Left cardiac atrium (tissue), 4 donors: ENCODE data around the gene SMYD1. TPM values are rescaled to one million over a fixed set of nuclear protein-coding genes. Genes with fewer than 3 reads are reported as not detected.

Experiments
- ATAC-seq, 2 donors: fragments of 200-7000 bp; cut with Tn5 transposase; one replicate each; pipeline ENCODE4 v1.9.1; 2020; ENCODE audit warnings: mild to moderate bottlenecking in 2 of 2, moderate library complexity in 2 of 2
- DNase-seq: peaks from one replicate; pipeline ENCODE4 v3.0.0-alpha.2; 2020
- intact Hi-C, 2 donors: fragments of 100-400 bp; cut with DNase I; formaldehyde crosslinking; loops; one replicate each; pipeline versions ENCODE4 v1.14.1 to v1.15.1; 2022 to 2023
- total RNA-seq, 2 donors: library from RNA; stranded (reverse); fragmentation: NEBNext Ultra II Directional; extraction: Animal tissue kit (Norgen Biotek cat#: 25700); gene quantifications; one replicate each; pipeline ENCODE4 v1.2.1, GENCODE V29; 2021
- donor health status: DM: no; HTN: yes; CAD: no.
- donor health status: DM: no; HTN: yes; CAD: no; lungs with severe emphysema.
- donor health status: DM: yes; HTN: yes; CAD: no.
- donor health status: Dilated cardiomyopathy.

The SMYD1 gene
- total RNA-seq, 2 donors from 2014 or later = 116 to 138 TPM

DNA sequence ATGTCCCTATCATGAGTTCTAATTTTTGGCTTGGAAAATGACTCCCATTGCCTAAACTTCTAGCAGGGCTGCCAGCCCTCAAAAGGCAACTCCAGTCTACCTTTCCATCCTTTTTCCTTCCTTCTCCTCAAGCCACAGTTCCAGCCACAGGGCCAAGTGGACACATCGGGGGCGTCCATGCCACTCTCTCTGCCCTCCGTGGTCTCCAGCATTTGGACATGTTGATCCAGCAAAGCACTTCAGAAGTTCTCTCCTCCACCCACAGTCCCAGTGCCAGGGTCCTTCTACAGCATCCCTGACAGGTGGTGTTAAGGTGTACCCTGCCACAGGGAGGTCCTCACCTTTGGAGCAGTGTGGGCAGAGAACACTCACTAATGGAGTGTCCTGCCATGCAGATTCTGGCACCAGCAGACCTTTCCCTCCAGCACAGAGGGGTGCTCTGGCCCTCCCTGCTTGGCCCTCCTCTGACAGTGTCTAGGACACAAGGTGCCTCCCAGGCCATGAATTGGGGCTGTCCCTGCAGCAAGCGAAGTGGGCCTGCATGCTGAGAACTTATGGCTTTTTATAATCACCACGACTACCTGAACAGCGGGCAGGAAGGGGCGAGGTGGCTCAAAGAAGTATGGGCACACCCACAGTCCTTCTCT, 61.8 kb downstream of the SMYD1 start:
- no peak for ATAC-seq
- no peak for DNase-seq
- intact Hi-C loops = no loop called here

DNA sequence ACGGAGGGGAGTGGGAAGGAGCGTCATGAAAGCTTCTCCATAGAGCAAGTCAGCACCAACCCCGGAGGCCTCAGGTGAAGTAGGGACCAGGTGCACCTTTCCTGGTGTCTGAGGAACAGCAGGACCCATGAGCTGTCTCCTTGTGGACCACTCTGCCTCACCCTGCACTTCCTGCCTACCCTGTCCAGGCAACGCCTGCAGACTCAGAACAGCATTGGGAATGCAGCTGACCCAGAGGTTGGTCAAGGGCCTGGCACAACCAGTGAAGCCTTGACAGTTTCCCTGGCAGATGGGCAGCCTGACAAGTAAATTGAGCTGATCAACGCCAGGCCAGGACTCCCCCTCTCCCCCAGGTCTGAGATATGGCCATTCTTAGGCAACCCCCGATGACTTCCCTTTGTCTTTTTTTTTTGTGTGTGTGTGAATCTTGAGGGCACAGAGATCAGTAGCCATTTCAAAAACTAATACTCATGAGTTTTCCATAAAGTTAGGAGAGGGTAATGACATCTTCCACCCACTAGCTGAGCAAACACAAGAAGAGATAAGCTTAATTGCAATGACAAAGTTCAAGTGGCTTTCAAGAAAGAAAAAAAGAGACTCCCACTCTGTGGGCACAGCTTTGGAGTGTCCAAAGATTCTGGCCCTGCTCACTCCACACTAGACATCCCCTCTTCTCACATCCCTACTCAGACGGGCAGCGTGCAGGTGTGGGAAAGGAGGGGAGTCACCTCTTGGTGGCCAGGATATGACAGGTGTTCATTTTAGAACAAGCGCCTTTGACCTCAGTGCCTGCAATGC, 63.8 kb downstream of the SMYD1 start:
- intact Hi-C loops = no loop called here
- DNase-seq (no peak), ATAC-seq (peak in 1 of 2 donors; percentile 34)

DNA sequence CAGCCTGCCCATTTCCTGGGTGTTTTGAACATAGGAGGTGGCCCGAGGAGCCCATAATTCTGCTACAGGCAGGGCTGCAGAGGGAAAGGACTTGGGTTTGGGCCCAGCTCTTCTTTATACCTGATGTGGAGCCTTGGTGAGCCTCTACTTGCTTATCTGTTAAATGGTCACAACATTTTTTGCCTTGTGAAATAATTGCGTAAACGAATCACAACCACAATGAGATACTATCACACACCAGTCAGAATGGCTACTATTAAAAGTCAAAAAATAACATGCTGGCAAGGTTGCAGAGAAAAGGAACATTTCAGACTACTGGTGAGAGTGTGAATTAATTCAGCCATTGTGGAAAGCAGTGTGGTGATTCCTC, 64.4 kb downstream of the SMYD1 start:
- intact Hi-C loops = no loop called here
- no peak for ATAC-seq
- DNase-seq = no peak

DNA sequence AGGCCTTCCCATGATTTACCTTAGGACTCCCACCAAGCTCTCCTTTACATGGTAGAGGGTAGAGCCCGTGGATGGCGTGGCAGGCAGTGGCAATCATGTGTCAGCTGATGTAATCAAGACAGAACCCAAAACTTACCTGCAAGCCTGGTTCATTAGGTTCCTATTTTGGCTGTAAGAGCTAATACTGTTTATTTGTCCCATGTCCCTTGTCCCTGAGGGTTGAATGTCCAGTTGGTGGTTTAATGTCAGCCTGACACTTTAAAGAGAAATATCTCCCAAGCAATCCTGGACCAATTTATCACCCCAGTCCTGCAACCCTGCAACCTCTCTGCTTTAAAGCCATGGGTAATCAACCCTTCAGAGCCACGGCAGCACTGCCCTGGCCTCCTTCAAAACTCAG, 66.2 kb downstream of the SMYD1 start:
- no peak for ATAC-seq
- intact Hi-C loops = no loop called here
- no peak for DNase-seq

DNA sequence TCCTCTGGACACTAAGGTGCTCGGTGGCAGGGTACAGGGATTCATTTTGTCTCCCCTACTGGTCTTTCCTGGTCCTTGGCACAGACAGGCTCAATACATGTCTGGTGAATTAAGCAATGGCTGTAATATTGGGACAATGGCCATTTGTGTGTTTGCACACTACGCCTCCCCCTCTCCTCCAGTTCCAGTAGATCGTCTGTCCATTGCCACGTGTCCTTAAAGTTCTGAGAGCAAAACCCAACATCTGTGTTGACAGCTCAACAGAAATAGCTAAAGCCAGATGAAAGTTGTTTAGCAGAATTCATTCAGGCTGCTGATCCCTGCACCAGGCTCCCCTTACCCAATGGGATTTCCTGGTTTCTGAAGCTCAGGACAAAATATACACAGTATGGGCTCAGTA, 69.2 kb downstream of the SMYD1 start:
- no peak for DNase-seq
- ATAC-seq = no peak
- intact Hi-C loops = no loop called here

DNA sequence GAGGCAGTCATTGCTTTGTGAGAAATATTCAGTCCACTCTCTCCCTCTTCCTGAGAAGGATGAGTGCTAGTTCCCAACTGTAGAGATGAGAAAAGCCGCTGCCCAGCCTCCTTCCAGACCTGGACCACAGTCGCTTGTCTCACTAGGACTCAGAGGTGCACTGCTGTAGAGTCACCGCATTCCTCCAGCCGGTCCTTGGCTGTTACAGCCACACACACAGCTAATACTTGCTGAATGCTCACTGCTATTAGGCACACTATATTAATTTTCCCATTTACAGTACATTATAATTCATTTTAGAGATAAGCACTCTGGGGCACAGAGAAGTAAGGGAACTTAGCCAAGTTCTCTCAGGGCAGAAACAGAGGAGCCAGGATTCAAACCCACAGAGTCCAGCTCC, 70.2 kb downstream of the SMYD1 start:
- ATAC-seq (no peak), DNase-seq (no peak)
- intact Hi-C loops = no loop called here

DNA sequence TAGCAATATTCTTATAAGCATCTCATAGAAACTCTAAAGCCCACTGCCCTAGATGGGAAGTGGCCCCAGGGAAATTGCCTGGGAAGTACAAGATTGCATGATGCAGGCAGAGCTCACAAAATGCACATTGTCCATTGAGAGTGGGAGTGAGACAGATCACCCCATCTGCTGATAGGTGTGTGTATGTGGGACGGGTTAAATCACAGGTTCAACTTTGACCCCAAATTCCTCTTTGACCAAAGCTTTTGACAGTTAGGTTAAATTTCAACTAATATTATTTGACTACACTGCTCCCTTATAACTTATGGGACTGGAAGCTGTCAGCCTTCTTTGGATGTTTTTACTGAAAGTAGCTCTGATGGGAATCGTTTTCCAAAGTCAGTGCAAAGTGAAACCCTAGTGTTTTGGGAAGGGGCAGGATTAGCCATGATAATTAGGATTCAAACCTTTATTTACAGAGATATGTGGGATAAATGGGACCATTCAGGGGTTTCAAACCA, 71.6 kb downstream of the SMYD1 start:
- intact Hi-C loops = no loop called here
- no peak for ATAC-seq

DNA sequence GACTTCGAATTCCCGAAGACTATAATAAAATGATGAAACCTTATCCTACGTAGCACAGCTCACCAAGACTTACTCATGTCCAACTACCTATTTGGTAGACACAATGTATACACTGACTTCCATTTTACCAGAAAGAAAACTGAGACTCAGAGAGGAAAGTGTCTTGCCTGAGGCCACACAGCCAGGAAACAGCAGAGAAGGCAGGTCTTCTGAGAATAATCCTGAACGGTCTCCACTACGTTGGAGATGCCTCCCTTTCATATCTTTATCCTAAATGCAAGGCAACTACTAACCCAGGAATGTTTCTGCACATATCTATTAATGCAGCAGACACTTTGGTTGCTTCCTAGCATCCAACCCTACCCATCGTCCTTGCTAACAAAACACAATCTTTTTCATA, 72.2 kb downstream of the SMYD1 start:
- no peak for ATAC-seq
- intact Hi-C loops = no loop called here
- no peak for DNase-seq

More for the DNA sequence above, 71.6 kb downstream of the SMYD1 start:
- no peak for DNase-seq

DNA sequence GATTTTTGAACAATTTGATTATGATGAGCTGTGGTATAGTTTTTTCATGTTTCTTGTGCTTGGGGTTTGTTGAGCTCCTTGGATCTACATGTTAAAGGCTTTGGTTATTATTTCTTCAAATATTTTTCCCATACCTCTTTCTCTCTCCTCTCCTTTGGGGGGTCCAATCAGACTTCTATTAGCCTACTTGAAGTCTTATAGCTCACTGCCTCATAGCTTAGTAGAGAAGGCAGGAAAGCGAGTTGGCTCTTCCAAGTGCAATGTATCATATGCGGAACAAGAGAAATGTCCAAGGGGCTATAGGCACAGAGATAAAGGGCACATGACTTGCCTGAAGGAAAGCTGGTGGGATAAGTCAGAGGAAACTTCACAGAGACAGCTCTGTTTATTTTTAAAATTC, 74.3 kb downstream of the SMYD1 start:
- intact Hi-C loops = no loop called here
- DNase-seq (no peak), ATAC-seq (no peak)

DNA sequence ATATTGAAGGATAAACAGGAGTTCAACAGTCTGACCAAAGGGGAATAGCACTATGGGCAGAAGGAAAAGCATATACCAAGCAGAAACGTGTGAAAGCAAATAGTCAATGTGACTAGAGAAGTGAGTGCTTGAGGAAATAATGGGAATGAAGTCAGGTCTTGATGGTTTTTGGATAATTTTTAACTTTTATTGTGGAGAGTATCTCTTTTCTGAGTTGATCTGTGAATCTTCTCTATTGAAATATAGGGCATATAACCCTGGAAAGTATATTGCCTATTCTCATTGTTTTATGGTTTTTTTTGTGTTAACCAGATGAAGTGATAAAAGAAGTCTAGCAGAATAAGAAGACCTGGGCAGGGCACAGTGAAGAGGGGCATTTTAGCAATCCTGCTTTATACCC, 76.6 kb downstream of the SMYD1 start:
- DNase-seq (no peak), ATAC-seq (no peak)
- intact Hi-C loops = no loop called here

DNA sequence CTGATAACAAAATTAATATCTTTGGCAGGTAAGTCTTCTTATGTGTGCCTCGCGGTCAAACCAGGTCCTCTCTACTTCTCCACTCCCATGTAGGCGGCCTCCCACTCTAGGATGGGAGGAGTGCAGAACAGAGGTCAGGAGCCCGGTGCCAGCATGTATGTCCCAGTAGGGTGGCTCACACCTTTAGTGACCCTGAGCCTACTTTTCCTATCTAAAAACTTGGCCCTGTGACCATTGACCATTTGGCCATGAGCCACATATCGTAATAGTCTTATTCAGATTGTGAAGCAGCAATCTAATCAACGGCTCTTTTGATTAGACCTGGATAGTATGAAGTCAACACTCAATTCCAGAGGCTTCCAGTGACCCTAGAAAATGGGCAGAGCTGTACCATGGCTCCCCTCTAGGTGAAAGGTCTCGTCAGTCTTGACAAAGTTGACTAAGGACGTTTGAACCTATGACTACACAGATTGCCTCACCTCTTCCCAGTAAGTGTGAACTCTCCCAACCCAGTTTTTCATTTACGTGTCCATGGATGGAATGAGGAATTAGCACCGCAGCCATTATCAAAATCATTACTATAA, 77.4 kb downstream of the SMYD1 start:
- no peak for DNase-seq
- ATAC-seq = no peak
- intact Hi-C loops = no loop called here

DNA sequence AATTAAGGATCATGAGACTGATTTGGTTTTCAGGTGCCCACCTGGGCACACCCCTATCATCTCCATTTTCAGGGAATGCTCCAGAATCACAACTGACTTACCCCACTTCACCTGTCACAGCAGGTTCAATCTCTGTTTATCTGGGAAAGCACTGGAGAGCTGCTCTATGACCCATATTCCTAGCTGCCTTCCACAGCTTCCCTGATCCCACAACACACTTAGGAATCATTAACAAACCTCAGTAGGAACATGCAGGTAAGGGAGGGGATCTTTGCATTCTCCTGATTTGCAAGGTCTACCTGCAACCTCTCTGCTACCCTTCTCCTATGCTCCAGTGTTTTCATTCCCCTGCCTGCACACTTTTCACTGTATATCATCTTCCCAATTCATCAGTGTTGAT, 79.0 kb downstream of the SMYD1 start:
- ATAC-seq (no peak), DNase-seq (no peak)
- intact Hi-C loops = no loop called here

DNA sequence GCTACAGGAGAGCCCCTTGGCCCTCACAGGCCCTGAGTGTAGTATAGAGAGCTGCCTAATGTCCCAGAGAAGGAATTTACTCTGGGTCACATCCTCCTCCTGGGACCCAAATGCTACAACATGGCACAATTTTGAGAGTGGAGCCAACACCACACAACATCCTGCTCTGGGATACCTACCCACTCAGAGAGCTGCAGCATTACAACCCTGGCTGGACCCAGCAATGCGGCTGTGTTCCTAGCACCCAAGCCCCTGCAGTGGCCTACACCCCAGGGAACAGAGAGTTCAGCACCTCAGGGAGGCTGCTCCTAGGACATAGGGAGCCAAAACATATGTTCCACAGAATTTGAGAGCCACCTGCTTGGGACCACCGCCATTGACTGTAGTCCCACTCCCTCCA, 79.5 kb downstream of the SMYD1 start:
- intact Hi-C loops = no loop called here
- ATAC-seq (no peak), DNase-seq (no peak)

DNA sequence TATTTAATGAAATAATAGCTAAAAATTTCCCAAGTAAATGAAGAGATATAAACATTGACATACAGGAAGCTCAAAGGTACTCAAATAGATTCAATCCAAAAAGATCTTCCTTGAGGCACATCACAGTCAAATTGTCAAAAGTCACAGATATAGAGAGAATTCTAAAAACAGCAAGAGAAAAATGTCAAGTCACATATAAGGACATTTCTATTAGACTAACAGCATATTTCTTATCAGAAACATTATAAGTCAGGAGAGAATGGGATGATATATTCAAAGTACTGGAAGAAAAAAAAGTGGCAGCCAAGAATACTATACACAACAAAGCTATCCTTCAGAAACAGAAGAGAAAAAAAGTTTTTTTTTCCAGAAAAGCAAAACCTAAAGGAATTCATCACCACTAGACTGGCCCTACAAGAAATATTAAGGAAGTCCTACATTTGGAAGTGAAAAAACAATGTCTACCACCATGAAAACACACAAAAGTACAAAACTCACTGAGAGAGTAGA, 81.4 kb downstream of the SMYD1 start:
- ATAC-seq = no peak
- intact Hi-C loops = no loop called here

DNA sequence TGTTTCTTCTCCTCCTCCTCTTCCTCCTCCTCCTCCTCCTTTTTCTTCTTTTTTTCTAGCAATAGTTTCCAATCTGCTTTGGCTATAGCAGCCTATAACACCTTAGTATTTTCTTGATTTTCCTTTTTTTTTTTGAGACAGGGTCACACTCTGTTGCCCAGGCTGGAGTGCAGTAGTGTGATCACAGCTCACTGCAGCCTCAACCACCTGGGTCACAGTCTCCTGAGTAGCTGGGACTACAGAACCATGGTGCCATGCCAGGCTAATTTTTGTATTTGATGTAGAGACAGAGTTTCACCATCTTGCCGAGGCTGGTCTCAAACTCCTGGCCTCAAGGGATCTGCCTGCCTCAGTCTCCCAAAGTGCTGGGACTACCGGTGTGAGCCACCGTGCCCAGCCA, 91.9 kb downstream of the SMYD1 start:
- no peak for ATAC-seq
- intact Hi-C loops = loop anchor here in 1 of 2 donors (2.0 kb wide), 1 partner anchor 99 kb away; no protein-coding TSS in a partner anchor
- no peak for DNase-seq

More for the DNA sequence above, 81.4 kb downstream of the SMYD1 start:
- DNase-seq = no peak

DNA sequence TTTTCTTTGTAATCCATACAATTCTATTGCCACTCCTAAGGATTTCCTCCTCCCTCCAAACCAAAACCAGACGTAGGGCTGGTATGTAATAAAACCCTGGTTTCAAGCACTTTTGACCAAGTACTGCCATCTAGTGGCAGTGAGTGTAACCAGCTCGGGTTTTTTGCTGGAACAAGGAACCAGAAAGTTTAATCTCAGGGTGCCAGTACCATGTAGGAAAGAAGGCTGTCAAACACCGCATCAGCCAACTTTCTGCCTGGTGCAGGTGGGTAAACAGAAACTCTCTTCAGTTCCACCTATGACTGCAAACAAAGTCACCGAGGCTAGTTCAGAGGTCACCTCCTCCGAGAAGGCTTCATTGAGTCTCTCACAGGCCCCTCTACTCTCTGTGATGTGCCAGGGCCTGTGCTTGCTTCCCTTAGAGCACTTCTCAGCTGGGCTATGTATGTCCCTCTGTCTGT, 92.4 kb downstream of the SMYD1 start:
- DNase-seq = no peak
- intact Hi-C loops = loop anchor here (2.0 to 5.0 kb wide), 3 partner anchors 99 to 158 kb away; partner anchors contain the start of gene KRCC1 (in 1 of the 2)
- ATAC-seq = peak; percentile 41 to 54

DNA sequence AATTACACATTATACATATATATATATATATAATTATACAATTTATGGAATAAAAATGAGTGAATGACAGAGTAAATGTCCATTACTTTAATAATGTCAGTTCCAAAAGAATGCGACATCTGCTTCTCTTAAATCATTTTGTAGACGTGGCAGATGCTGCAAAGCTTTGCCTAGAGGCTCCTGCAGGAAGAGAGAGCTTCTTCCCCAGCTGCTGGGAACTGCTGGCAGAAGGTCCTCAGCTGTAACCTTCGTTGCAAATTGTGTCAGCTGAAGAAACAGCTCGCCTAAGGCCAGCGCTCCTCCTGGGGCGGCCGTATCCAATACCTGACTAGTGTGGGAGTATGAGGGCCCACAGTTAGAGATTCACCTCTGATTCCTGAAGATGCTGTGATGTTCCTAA, 92.9 kb downstream of the SMYD1 start:
- intact Hi-C loops = loop anchor here (5.0 kb wide), 2 partner anchors 103 to 158 kb away; partner anchors contain the start of gene KRCC1 (in 1 of the 2)
- DNase-seq (no peak), ATAC-seq (no peak)

DNA sequence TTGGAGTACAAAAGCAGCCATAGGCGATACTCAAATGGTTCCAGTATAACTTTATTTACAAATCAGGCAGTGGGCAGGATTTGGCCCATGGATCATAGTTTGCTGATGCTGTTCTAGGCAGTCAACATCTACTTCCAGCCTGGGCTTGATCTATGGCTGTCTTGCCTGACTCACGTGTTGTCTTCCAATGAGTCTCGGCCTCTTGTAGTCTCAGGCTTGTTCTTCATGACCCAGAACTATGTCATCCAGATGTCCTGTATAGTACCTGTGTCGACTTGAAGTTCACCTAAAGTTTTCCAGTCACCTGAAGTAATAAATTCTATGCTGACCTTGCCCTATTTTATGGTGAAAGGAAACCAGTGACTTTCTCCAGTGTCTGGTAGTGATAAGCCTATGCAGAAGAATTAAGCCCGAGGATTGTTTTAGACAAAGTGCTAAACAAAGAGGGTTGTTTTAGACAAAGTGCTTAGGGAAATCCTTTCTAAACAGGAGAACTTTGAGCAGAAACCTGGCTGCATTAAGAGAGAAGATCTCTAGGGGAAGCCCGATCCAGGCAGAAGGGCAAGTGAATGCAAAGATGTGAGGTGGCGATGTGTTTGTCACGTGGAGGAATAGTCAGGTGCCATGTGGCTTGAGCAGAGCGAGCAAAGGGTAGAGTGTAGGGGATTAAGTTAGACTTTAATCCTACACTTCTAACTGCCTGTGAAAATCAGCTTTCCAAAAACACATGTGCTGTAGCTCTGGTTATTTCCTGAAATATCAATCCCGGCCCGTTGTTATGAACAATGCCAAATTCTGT, 94.0 kb downstream of the SMYD1 start:
- ATAC-seq (no peak), DNase-seq (no peak)
- intact Hi-C loops = loop anchor here (5.0 kb wide), 2 partner anchors 104 to 159 kb away; partner anchors contain the start of gene KRCC1 (in 1 of the 2)
